Sigmoid colon (tissue), 4 donors: ENCODE results near the gene PDLIM4.

Source experiments
- POLR2A ChIP-seq, 2 donors: fragments of 450-650 bp; IDR thresholded peaks; one replicate each; pipeline ENCODE4 v1.6.1; 2016; ENCODE audit warnings: antibody characterized with exemption in 2 of 2, mild to moderate bottlenecking in 2 of 2, moderate library complexity in 2 of 2
- POLR2AphosphoS5 ChIP-seq, 4 donors: sonication (generic); formaldehyde crosslinking; IDR thresholded peaks; one replicate each; pipeline ENCODE4 v1.6.1; 2017; ENCODE audit warnings: antibody characterized with exemption in 4 of 4
- TF ChIP-seq, protein P1 (sequence below), 4 experiments: fragments of 450-650 bp in 3 of 4; fragments of 200-600 bp in 1 of 4; IDR thresholded peaks; one replicate each; pipeline ENCODE4 v1.5.1; 2016 to 2019; ENCODE audit warnings: antibody characterized with exemption in 4 of 4, mild to moderate bottlenecking in 3 of 4, moderate library complexity in 2 of 4

DNA sequence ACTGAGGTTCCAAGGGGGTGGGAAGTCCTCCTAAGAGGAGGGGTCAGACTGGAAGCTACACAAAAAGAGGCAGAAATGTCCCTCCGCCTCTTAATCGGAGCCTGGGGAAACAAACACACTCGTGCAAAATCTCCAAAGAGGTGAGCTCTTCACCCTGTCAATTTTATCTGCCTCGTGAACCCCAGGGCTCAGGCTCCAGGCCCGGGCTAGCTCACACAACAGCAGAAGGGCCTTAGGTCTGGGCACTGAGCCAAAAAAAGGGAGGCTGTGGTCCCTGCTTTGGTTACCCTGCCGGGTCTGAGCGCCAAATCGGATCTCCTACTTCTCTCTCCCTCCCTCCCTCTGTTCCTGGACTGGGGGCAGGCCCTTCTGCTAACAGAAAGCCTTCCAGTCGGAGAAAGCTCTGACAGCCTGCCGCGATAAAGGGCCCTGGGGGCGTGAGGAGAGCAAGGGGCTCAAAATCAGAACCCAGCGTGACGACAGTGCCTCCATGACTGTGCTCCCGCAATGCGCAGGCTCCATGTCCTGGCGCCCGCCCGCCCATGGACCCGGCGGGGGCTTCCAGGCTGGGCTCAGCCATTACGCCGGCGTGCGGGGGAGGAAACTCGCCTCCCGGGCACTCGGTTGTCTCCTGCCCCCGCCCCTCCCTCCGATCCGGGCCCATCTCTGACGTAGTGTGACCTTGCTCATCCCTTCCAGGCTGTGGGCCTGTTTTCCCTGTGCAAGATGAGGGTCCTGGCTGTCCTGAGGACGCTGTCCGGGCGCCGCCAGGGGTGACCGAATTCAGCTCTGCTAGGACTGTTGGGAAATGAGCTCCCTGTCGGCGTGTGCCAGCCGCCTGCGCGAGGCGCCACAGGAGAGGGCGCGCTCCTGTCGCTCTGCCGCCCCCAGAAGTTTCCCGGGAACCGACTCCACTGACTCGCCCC is 35.8 kb downstream of the PDLIM4 start:
- TF ChIP-seq, protein P1, sequence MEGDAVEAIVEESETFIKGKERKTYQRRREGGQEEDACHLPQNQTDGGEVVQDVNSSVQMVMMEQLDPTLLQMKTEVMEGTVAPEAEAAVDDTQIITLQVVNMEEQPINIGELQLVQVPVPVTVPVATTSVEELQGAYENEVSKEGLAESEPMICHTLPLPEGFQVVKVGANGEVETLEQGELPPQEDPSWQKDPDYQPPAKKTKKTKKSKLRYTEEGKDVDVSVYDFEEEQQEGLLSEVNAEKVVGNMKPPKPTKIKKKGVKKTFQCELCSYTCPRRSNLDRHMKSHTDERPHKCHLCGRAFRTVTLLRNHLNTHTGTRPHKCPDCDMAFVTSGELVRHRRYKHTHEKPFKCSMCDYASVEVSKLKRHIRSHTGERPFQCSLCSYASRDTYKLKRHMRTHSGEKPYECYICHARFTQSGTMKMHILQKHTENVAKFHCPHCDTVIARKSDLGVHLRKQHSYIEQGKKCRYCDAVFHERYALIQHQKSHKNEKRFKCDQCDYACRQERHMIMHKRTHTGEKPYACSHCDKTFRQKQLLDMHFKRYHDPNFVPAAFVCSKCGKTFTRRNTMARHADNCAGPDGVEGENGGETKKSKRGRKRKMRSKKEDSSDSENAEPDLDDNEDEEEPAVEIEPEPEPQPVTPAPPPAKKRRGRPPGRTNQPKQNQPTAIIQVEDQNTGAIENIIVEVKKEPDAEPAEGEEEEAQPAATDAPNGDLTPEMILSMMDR (IDR thresholded peaks at IDR 0.05): no peak
- TF ChIP-seq POLR2A (IDR thresholded peaks at IDR 0.05) (peak in 1 of 2 donors; percentile 34), POLR2AphosphoS5 (IDR thresholded peaks at IDR 0.05) (peak in 2 of 4 donors; percentile 9 to 74)
